DND-41 (cell line): ENCODE data around the gene TMEM184A.

Experiments used
- ATAC-seq: fragments of 200-7000 bp; cut with Tn5 transposase; 3 replicates; pipeline ENCODE4 v1.9.1; 2021; ENCODE audit warnings: low read depth; ENCODE audit not compliant: insufficient read depth
- DNase-seq: peaks from one replicate; pipeline ENCODE4 v3.0.0-alpha.2; 2020
- H2AFZ ChIP-seq: 2 replicates; pipeline ENCODE4 v1.6.0; 2012; ENCODE audit warnings: low read depth, low read length
- H3K27ac ChIP-seq: 2 replicates; pipeline ENCODE4 v1.5.1; 2012; ENCODE audit warnings: low read length, inconsistent platforms
- H3K27me3 ChIP-seq: fragments of 200-600 bp; sonication (generic); 2 replicates; pipeline ENCODE4 v1.6.0; 2012; ENCODE audit warnings: low read length, mild to moderate bottlenecking, inconsistent platforms; ENCODE audit not compliant: insufficient read depth, poor library complexity
- H3K36me3 ChIP-seq: 2 replicates; pipeline ENCODE4 v1.5.1; 2012; ENCODE audit warnings: low read length, inconsistent platforms; ENCODE audit not compliant: insufficient read depth
- H3K4me1 ChIP-seq: 2 replicates; pipeline ENCODE4 v1.5.1; 2012; ENCODE audit warnings: mild to moderate bottlenecking, low read length; ENCODE audit not compliant: insufficient read depth
- H3K4me2 ChIP-seq: 2 replicates; pipeline ENCODE4 v1.6.0; 2012; ENCODE audit warnings: mild to moderate bottlenecking, moderate library complexity, low read length, inconsistent platforms; ENCODE audit not compliant: insufficient read depth
- H3K4me3 ChIP-seq, 2 experiments: fragments of 200-600 bp in 1 of 2; shearing (Covaris generic) in 1 of 2; 2 replicates each; pipeline ENCODE4 v1.5.1; 2012 to 2016; ENCODE audit warnings: inconsistent platforms in 2 of 2, low read length in 2 of 2, mild to moderate bottlenecking in 2 of 2, low read depth in 1 of 2, moderate library complexity in 1 of 2
- H3K79me2 ChIP-seq: 2 replicates; pipeline ENCODE4 v1.6.0; 2012; ENCODE audit warnings: low read length, inconsistent platforms; ENCODE audit not compliant: insufficient read depth
- H3K9ac ChIP-seq: 2 replicates; pipeline ENCODE4 v1.6.0; 2012; ENCODE audit warnings: low read depth, mild to moderate bottlenecking, inconsistent platforms, low read length, moderate library complexity
- H3K9me3 ChIP-seq: 2 replicates; pipeline ENCODE4 v1.5.1; 2012; ENCODE audit warnings: low read length, moderate library complexity, mild to moderate bottlenecking, inconsistent platforms; ENCODE audit not compliant: insufficient read depth, severe bottlenecking
- H4K20me1 ChIP-seq: 2 replicates; pipeline ENCODE4 v1.6.0; 2012; ENCODE audit warnings: low read length; ENCODE audit not compliant: insufficient read depth
- CTCF ChIP-seq: IDR thresholded peaks from 2 replicates; pipeline ENCODE4 v1.5.1; 2012; ENCODE audit warnings: borderline replicate concordance, low read length, moderate library complexity, mild to moderate bottlenecking; ENCODE audit not compliant: poor library complexity, severe bottlenecking; ENCODE audit errors: extremely low read depth
- EZH2 ChIP-seq: IDR thresholded peaks from 3 replicates; pipeline ENCODE4 v1.6.1; 2012; ENCODE audit warnings: borderline replicate concordance, low read depth, mild to moderate bottlenecking, moderate library complexity, low read length, inconsistent platforms; ENCODE audit not compliant: severe bottlenecking

The TMEM184A gene

GRCh38 chr7:1596181-1597043 lies 40.4 kb upstream of the TMEM184A start:
- no peak for TF ChIP-seq CTCF
- no peak for TF ChIP-seq EZH2

GRCh38 chr7:1595636-1596035 lies 39.6 kb upstream of the TMEM184A start:
- Histone ChIP-seq H3K9me3 (no peaks in the 10 kb centered on the region), H3K9ac (no peak overlapping the region), H3K27me3 (no peaks in the 10 kb centered on the region), H3K36me3 (no peaks in the 10 kb centered on the region), H2AFZ (no peak overlapping the region), H3K4me3 (no peak overlapping the region), H3K4me2 (no peak overlapping the region), H3K27ac (no peak overlapping the region; the same call in 1 of the 2 replicates), H3K4me1 (peaks cover 36% of the 10 kb centered on the region), H3K79me2 (no peaks in the 10 kb centered on the region), H4K20me1 (no peaks in the 10 kb centered on the region)
- DNase-seq = no peak
- TF ChIP-seq CTCF = no peak
- no peak for TF ChIP-seq EZH2
- no peak for ATAC-seq

More at GRCh38 chr7:1596181-1597043, 40.4 kb upstream of the TMEM184A start:
- Histone ChIP-seq H3K36me3 (no peaks in the 10 kb centered on the region), H3K4me2 (no peak overlapping the region), H3K9me3 (no peaks in the 10 kb centered on the region), H4K20me1 (no peaks in the 10 kb centered on the region), H3K27me3 (no peaks in the 10 kb centered on the region), H2AFZ (no peak overlapping the region), H3K27ac (no peak overlapping the region), H3K79me2 (no peaks in the 10 kb centered on the region), H3K4me3 (no peak overlapping the region), H3K9ac (no peak overlapping the region), H3K4me1 (peaks cover 28% of the 10 kb centered on the region)
- ATAC-seq = no peak
- no peak for DNase-seq

GRCh38 chr7:1595027-1595426 lies 39.0 kb upstream of the TMEM184A start:
- Histone ChIP-seq H3K79me2 (no peaks in the 10 kb centered on the region), H3K27me3 (no peaks in the 10 kb centered on the region), H3K27ac (no peak overlapping the region; the same call in 1 of the 2 replicates), H2AFZ (no peak overlapping the region), H4K20me1 (no peaks in the 10 kb centered on the region), H3K4me3 (no peak overlapping the region), H3K4me1 (peaks cover 42% of the 10 kb centered on the region), H3K36me3 (no peaks in the 10 kb centered on the region), H3K9ac (no peak overlapping the region), H3K9me3 (no peaks in the 10 kb centered on the region), H3K4me2 (no peak overlapping the region)
- no peak for TF ChIP-seq CTCF
- no peak for DNase-seq
- ATAC-seq = no peak
